ENCODE data around the gene CILP2. TPM values are rescaled to one million over a fixed set of nuclear protein-coding genes. Genes with fewer than 3 reads are reported as not detected.

The CILP2 gene
- total and polyA plus RNA-seq, 9 of the 15 experiments (the other 6 are each of a cell fraction or from before 2014, with no cell fraction given) = 0.04 to 0.35 (median 0.05) TPM; not detected in 2

DNA sequence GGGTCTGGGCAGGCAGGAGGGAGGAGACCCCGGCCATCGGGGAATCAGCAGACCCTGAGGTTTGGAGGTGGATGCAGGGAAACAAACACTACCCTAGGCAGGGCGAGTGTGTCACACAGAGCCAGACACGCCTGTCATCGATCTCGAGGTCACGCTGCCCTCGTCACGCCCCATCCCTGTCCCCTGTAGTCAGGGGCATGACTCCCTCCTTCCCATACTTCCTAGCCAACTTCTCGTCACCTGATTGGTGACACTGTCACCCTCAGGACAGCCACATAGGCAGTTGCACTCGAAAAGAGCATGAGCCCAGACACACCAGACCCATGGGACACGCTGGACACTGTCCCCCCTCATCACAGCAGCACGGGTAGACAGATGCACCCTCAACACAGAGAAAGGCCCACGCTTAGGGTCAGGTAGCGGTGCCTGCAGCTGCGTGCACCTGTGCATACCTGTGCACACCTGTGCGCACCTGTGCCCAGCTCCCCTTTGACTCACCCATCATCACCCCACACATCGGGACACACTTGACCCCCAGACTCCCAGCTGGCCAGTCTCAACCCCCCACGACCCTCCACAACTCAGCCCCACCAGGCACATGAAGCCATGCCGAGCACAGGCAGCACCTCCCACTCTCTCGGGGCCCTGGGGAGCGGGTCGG, 11.9 kb downstream of the CILP2 start:
- no peaks in the 10 kb centered on the region for H3K36me3 ChIP-seq (ENCODE audit: control insufficient read depth, insufficient read depth, low read length)
- intact Hi-C loops (cut with micrococcal nuclease) = loop anchor here (5.0 kb wide), 1 partner anchor 92 kb away; the partner anchor contains the start of gene GMIP
- H3K4me1 ChIP-seq (replicated peaks in 1 of 2; ENCODE audit: control insufficient read depth in 2 of 2, insufficient read depth in 2 of 2, low read length in 2 of 2) = peaks cover 0 to 46% of the 10 kb centered on the region in 2 experiments; a peak in 2 of 5 replicates
- no peaks in the 10 kb centered on the region for H3K79me2 ChIP-seq (ENCODE audit: control insufficient read depth, insufficient read depth, low read length)
- H3K9me1 ChIP-seq (ENCODE audit: control insufficient read depth, insufficient read depth, low read length) = no peaks in the 10 kb centered on the region
- no peak overlapping the region for H3K4me3 ChIP-seq
- WGBS (ENCODE audit: insufficient coverage, low coverage, missing lambda C conversion rate) = 4% methylated on average over 23 of the region's 23 CpGs
- H3K27ac ChIP-seq (ENCODE audit: extremely low read depth, low read depth, low read length) = no peak overlapping the region
- FAIRE-seq = no peak
- no peak overlapping the region for H2AFZ ChIP-seq (ENCODE audit: low read depth, low read length)
- H3K9me3 ChIP-seq (replicated peaks; ENCODE audit: control insufficient read depth, insufficient read depth, low read depth, low read length) = no peaks in the 10 kb centered on the region
- peak; percentile 34; the same call in 1 of the 2 replicates for TF ChIP-seq CTBP1 (IDR thresholded peaks at IDR 0.05; ENCODE audit: borderline replicate concordance)
- peak; percentile 94 for TF ChIP-seq ZEB2 (IDR thresholded peaks at IDR 0.05)
- TF ChIP-seq, protein P1, sequence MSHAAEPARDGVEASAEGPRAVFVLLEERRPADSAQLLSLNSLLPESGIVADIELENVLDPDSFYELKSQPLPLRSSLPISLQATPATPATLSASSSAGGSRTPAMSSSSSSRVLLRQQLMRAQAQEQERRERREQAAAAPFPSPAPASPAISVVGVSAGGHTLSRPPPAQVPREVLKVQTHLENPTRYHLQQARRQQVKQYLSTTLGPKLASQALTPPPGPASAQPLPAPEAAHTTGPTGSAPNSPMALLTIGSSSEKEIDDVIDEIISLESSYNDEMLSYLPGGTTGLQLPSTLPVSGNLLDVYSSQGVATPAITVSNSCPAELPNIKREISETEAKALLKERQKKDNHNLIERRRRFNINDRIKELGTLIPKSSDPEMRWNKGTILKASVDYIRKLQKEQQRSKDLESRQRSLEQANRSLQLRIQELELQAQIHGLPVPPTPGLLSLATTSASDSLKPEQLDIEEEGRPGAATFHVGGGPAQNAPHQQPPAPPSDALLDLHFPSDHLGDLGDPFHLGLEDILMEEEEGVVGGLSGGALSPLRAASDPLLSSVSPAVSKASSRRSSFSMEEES (CRISPR knock-in tag; IDR thresholded peaks at IDR 0.05) = no peak
- H4K20me1 ChIP-seq (replicated peaks; ENCODE audit: control insufficient read depth, insufficient read depth, low read length) = 0 out of 2 replicates have a peak, but pooled peaks cover 5% of the 10 kb centered on the region
- ATAC-seq = no peak
- H3K9ac ChIP-seq (ENCODE audit: insufficient read depth in 1 of 2, low read depth in 2 of 2, low read length in 2 of 2) = no peak overlapping the region
- no peak overlapping the region for H3K4me2 ChIP-seq (ENCODE audit: insufficient read depth, low read length)
- DNase-seq (ENCODE audit: extremely low read depth in 1 of 4, low spot score in 3 of 4) = no peak
- CTCF ChIA-PET (ENCODE audit: low intra/inter-chr PET ratio) = no interaction called here
- H3K27me3 ChIP-seq (ENCODE audit: control insufficient read depth in 2 of 2, insufficient read depth in 2 of 2, low read length in 2 of 2) = peaks cover 5 to 52% of the 10 kb centered on the region in 2 experiments
- POLR2A ChIA-PET = interaction anchor here (0.8 to 1.9 kb wide), 5 partner anchors 9 to 70 kb away, joined by 3 to 7 read pairs (median 4); no protein-coding TSS in a partner anchor
- BruUV-seq (replicated peaks) = no TSS peak
- in situ Hi-C loops (cut with MboI) = loop anchor here (10.0 to 25.0 kb wide), 2 partner anchors 87 to 405 kb away; partner anchors contain the start of genes GMIP and LPAR2

Measured in K562 (cell line).